Keratinocyte (primary cell): ENCODE measurements around the gene HOXD8. TPM values are rescaled to one million over a fixed set of nuclear protein-coding genes. Genes with fewer than 3 reads are reported as not detected.

ENCODE experiments used
- DNase-seq: peaks from one replicate; pipeline ENCODE4 v3.0.0-alpha.2; 2011; ENCODE audit warnings: low read depth, missing footprints, low spot score
- FAIRE-seq: peaks from 2 replicates; lab custom pipeline; 2011; peaks lifted over from hg19 to GRCh38; lab: Jason Lieb, UNC
- H2AFZ ChIP-seq: 2 replicates; pipeline ENCODE4 v1.6.0; 2012; ENCODE audit warnings: low read length, control low read depth, inconsistent platforms; ENCODE audit not compliant: control insufficient read depth
- H3K27ac ChIP-seq: 2 replicates; pipeline ENCODE4 v1.5.1; 2011; ENCODE audit warnings: low read length; ENCODE audit not compliant: control insufficient read depth, insufficient read depth
- H3K27me3 ChIP-seq: 3 replicates; pipeline ENCODE4 v1.6.0; 2011; ENCODE audit warnings: low read length; ENCODE audit not compliant: control insufficient read depth, insufficient read depth; ENCODE audit errors: extremely low read depth
- H3K36me3 ChIP-seq, 2 experiments: 2 replicates in 1 of 2; 3 replicates in 1 of 2; pipeline ENCODE4 v1.5.1; 2011; ENCODE audit warnings: low read length in 2 of 2, mild to moderate bottlenecking in 1 of 2; ENCODE audit not compliant: control insufficient read depth in 2 of 2, insufficient read depth in 2 of 2; ENCODE audit errors: extremely low read depth in 1 of 2
- H3K4me1 ChIP-seq: 3 replicates; pipeline ENCODE4 v1.5.1; 2011; ENCODE audit warnings: low read length; ENCODE audit not compliant: control insufficient read depth, insufficient read depth; ENCODE audit errors: extremely low read depth
- H3K4me2 ChIP-seq: 3 replicates; pipeline ENCODE4 v1.6.0; 2011; ENCODE audit warnings: low read depth, low read length; ENCODE audit not compliant: control insufficient read depth, insufficient read depth; ENCODE audit errors: extremely low read depth
- H3K4me3 ChIP-seq, 3 experiments: fragments of 200-600 bp in 1 of 3; sonication (generic) in 1 of 3; 2 replicates in 2 of 3; 3 replicates in 1 of 3; pipeline ENCODE4 v1.5.1; 2011 to 2016; ENCODE audit warnings: low read length in 3 of 3, mild to moderate bottlenecking in 3 of 3, control low read depth in 2 of 3, inconsistent platforms in 1 of 3, low read depth in 1 of 3, mixed read lengths in 1 of 3, mixed run types in 1 of 3, moderate library complexity in 1 of 3; ENCODE audit not compliant: control insufficient read depth in 2 of 3, insufficient read depth in 2 of 3; ENCODE audit errors: extremely low read depth in 1 of 3
- H3K79me2 ChIP-seq: 2 replicates; pipeline ENCODE4 v1.6.0; 2012; ENCODE audit warnings: low read length; ENCODE audit not compliant: control insufficient read depth, insufficient read depth
- H3K9ac ChIP-seq: 3 replicates; pipeline ENCODE4 v1.6.0; 2011; ENCODE audit warnings: low read length; ENCODE audit not compliant: control insufficient read depth, insufficient read depth; ENCODE audit errors: extremely low read depth
- H3K9me1 ChIP-seq: 3 replicates; pipeline ENCODE4 v1.6.0; 2011; ENCODE audit warnings: low read length; ENCODE audit not compliant: control insufficient read depth, insufficient read depth; ENCODE audit errors: extremely low read depth
- H3K9me3 ChIP-seq: 2 replicates; pipeline ENCODE4 v1.5.1; 2012; ENCODE audit warnings: low read depth, low read length; ENCODE audit not compliant: control insufficient read depth
- H4K20me1 ChIP-seq: 3 replicates; pipeline ENCODE4 v1.6.0; 2011; ENCODE audit warnings: low read length; ENCODE audit not compliant: control insufficient read depth, insufficient read depth; ENCODE audit errors: extremely low read depth
- CTCF ChIP-seq, 3 experiments: IDR thresholded peaks in 1 of 3; conservative IDR thresholded peaks in 1 of 3; optimal IDR thresholded peaks in 1 of 3; 2 replicates in 2 of 3; 3 replicates in 1 of 3; pipeline versions ENCODE3 to v1.5.1; 2011; ENCODE audit warnings: low read length in 3 of 3, mild to moderate bottlenecking in 3 of 3, moderate library complexity in 2 of 3, control low read depth in 1 of 3, inconsistent platforms in 1 of 3; ENCODE audit not compliant: insufficient read depth in 2 of 3; ENCODE audit errors: extremely low read depth in 1 of 3
- EZH2 ChIP-seq: IDR thresholded peaks from one replicate; pipeline ENCODE4 v1.6.1; 2012; ENCODE audit warnings: inconsistent platforms, mild to moderate bottlenecking, low read length, moderate library complexity
- dilution Hi-C: fragments of 300-500 bp; cut with MboI; formaldehyde crosslinking; loops from one replicate; pipeline ENCODE4 v1.7.0; 2020; ENCODE audit warnings: low sequenced_read_pairs; ENCODE audit not compliant: extremely low pct_ligation_motif_present
- polyA plus RNA-seq, 5 experiments: library from polyadenylated mRNA; depleted of rRNA in 3 of 5; stranded (reverse) in 3 of 5; stranded (forward) in 1 of 5; unstranded in 1 of 5; fragments of >200 nt; gene quantifications; 1 replicate in 1 of 5; 2 replicates in 3 of 5; 3 replicates in 1 of 5; pipeline versions ENCODE4 v1.2.1 to v1.2.3, GENCODE V29; 2011 to 2012; ENCODE audit warnings: missing spikeins in 2 of 5, low read depth in 1 of 5, low replicate concordance in 1 of 5

HOXD8 gene
- polyA plus RNA-seq, 1 donor (not counting 4 experiments of a cell fraction or from before 2014, with no cell fraction given), result not detected

- H3K9me3 ChIP-seq, result peaks cover 4% of the 10 kb centered on the region
- no peak for FAIRE-seq
- DNase-seq, result no peak
- H4K20me1 ChIP-seq, result peaks cover 2% of the 10 kb centered on the region
- no peak overlapping the region for H2AFZ ChIP-seq
- no peak overlapping the region for H3K9ac ChIP-seq
- H3K4me2 ChIP-seq, result no peak overlapping the region
- TF ChIP-seq CTCF (optimal IDR thresholded peaks at IDR 0.05 in 1 of 3, IDR thresholded peaks at IDR 0.05 in 1 of 3, conservative IDR thresholded peaks at IDR 0.05 in 1 of 3; ENCODE audit: extremely low read depth in 1 of 3, insufficient read depth in 2 of 3, low read length in 3 of 3) (no peak), EZH2 (no peak)
- H3K36me3 ChIP-seq, result no peaks in the 10 kb centered on the region
- dilution Hi-C loops, result no loop called here
- no peak overlapping the region for H3K4me3 ChIP-seq
- H3K27me3 ChIP-seq, result peaks cover 97% of the 10 kb centered on the region
- no peaks in the 10 kb centered on the region for H3K9me1 ChIP-seq
- no peaks in the 10 kb centered on the region for H3K79me2 ChIP-seq
- no peak overlapping the region for H3K27ac ChIP-seq
- no peaks in the 10 kb centered on the region for H3K4me1 ChIP-seq
Observed at GRCh38 chr2:176114930-176115625, 14.4 kb upstream of the HOXD8 start.

- TF ChIP-seq EZH2, result peak; percentile 59
- TF ChIP-seq CTCF (optimal IDR thresholded peaks at IDR 0.05 in 1 of 3, IDR thresholded peaks at IDR 0.05 in 1 of 3, conservative IDR thresholded peaks at IDR 0.05 in 1 of 3; ENCODE audit: extremely low read depth in 1 of 3, insufficient read depth in 2 of 3, low read length in 3 of 3), result peak in 1 of 3 experiments; percentile 19
- Histone ChIP-seq H3K9ac (no peak within 1 kb of the TSS), H3K4me1 (no peaks in the 10 kb centered on the region), H3K27ac (no peak within 1 kb of the TSS), H3K4me2 (no peak within 1 kb of the TSS), H2AFZ (no peak within 1 kb of the TSS), H3K9me3 (peaks cover 4% of the 10 kb centered on the region), H3K27me3 (peaks cover 97% of the 10 kb centered on the region), H3K79me2 (no peaks in the 10 kb centered on the region), H4K20me1 (peaks cover 2% of the 10 kb centered on the region), H3K36me3 (no peaks in the 10 kb centered on the region), H3K9me1 (no peaks in the 10 kb centered on the region), H3K4me3 (no peak within 1 kb of the TSS)
- dilution Hi-C loops, result no loop called here
- DNase-seq (no peak), FAIRE-seq (no peak)
Observed at GRCh38 chr2:176115883-176116813, 13.4 kb upstream of the HOXD8 start, which contains the start of gene HOXD10. Gene HOXD10 (plus strand): TSS chr2:176116778. CDS start chr2:176116834, 56 bp downstream.
